ENCODE measurements around the gene DTNB.

DNA sequence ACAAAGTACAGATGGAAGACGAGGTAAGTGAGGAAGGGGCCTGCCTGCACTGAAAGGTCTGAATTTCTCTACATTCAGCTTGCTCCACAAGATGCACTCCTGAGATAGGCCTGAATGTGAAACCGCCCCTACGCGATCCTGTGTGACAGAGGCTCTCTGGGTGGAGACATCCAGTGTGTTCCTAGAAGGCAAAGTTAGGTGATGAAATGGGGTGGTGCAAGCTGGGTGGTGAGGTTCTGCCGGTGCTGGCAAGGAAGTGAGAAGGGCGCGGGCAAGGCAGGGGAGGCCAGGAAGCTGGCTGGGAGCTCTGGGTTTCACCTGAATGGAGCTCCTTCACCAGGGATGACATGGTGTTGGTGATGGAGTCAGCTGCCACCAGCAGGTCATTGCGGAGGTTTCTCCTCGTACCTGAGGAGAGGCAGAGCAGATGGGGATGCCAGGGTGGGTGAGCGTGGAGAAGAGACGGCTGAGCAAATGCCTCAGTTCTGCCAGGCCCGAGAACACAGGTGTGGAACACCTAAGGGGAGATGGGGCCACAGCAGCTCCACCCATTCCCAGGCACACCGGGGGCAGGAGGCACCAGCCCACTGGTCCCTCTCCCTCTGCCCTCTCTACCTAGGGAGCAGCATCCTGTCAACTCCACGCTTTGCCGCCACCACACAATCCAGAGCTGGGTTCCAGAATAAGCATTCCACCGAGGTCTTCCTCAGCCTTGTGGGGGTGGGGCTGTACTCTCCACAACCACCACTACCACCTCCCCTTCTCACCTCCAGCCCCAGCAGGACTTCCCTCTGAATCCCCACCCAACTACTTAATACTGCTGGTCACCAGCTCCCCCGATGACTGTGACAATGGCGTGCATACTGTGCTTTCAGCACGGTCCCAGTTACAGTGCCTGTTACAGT is 286.2 kb downstream of the DTNB start:
- TF ChIP-seq TAF1 (IDR thresholded peaks at IDR 0.05; ENCODE audit: borderline replicate concordance, insufficient read depth, low read length) (no peak), POLR2AphosphoS5 (IDR thresholded peaks at IDR 0.05; ENCODE audit: low read depth, low read length) (no peak)
- TF ChIP-seq, protein P1, sequence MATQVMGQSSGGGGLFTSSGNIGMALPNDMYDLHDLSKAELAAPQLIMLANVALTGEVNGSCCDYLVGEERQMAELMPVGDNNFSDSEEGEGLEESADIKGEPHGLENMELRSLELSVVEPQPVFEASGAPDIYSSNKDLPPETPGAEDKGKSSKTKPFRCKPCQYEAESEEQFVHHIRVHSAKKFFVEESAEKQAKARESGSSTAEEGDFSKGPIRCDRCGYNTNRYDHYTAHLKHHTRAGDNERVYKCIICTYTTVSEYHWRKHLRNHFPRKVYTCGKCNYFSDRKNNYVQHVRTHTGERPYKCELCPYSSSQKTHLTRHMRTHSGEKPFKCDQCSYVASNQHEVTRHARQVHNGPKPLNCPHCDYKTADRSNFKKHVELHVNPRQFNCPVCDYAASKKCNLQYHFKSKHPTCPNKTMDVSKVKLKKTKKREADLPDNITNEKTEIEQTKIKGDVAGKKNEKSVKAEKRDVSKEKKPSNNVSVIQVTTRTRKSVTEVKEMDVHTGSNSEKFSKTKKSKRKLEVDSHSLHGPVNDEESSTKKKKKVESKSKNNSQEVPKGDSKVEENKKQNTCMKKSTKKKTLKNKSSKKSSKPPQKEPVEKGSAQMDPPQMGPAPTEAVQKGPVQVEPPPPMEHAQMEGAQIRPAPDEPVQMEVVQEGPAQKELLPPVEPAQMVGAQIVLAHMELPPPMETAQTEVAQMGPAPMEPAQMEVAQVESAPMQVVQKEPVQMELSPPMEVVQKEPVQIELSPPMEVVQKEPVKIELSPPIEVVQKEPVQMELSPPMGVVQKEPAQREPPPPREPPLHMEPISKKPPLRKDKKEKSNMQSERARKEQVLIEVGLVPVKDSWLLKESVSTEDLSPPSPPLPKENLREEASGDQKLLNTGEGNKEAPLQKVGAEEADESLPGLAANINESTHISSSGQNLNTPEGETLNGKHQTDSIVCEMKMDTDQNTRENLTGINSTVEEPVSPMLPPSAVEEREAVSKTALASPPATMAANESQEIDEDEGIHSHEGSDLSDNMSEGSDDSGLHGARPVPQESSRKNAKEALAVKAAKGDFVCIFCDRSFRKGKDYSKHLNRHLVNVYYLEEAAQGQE (IDR thresholded peaks at IDR 0.05; ENCODE audit: insufficient read depth in 1 of 2, low read depth in 2 of 2, low read length in 2 of 2), result no peak

Data from PFSK-1 (cell line).